Measurements from ENCODE around the gene TMC5. TPM values are rescaled to one million over a fixed set of nuclear protein-coding genes. Genes with fewer than 3 reads are reported as not detected.

The TMC5 gene
- total RNA-seq, 2 experiments from 2014 or later: not detected

DNA sequence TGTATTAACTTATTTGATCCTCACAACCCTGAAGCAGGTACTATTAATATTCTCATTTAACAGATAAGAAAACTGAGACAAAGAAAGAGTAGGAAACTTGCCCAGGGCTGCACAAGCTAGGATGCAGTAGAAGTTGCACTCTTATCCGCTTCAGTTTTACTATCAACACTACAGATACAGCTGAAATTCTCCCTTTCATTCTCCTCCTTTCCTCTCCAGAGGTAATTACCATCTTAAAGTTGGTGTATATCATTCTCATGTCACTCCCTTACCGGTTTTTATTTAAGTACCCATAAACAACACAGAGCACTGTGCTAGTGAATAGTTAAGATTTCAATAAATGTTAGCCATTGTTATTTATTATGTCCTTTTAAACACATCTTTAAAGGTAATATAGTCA is 100.7 kb downstream of the TMC5 start:
- no peak overlapping the region for H3K27ac Mint-ChIP-seq
- H3K4me3 Mint-ChIP-seq: no peak overlapping the region
- ChIA-PET POLR2A (interaction anchor here (0.5 kb wide), 1 partner anchor 37 kb away, joined by 3 read pairs; the partner anchor contains the start of gene VPS35L), CTCF (interaction anchor here (0.7 to 5.6 kb wide), 2 partner anchors 37 to 450 kb away, joined by 3 to 20 read pairs; partner anchors contain the start of gene VPS35L)
- DNase-seq (no peak), ATAC-seq (no peak)
- H3K9me3 Mint-ChIP-seq (ENCODE audit: insufficient read depth): no peaks in the 10 kb centered on the region
- no peaks in the 10 kb centered on the region for H3K27me3 Mint-ChIP-seq (ENCODE audit: low read depth)
- H3K4me1 Mint-ChIP-seq (ENCODE audit: low read depth): peaks cover 53% of the 10 kb centered on the region
- H3K36me3 Mint-ChIP-seq (ENCODE audit: low read depth): peaks cover 27% of the 10 kb centered on the region

DNA sequence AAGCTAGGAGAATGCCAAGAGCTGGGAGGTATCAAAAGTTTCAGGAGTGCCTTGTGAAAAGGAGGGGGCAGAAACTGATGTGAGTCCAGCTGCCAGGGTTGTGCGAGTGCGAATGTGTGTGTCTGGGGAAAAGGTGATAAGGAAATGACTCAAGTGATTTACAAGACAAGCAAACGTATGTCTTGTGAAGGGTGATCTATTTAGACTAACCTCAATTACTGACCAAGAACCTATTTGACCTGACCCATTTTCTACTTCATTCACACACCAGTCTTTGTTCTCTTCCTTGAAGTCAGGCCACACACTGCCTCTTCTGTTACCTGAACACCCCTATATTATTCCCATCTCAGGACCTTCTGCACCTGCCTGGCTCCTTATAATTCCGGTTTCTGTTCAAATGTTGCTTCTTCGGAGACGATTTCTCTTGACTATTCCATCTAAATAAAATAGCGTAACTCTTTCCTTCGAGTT is 103.2 kb downstream of the TMC5 start:
- H3K36me3 Mint-ChIP-seq (ENCODE audit: low read depth): peaks cover 23% of the 10 kb centered on the region
- H3K4me3 Mint-ChIP-seq: peak overlapping the region; percentile 97
- ChIA-PET CTCF (interaction anchor here (1.0 to 5.6 kb wide), 3 partner anchors 18 to 34 kb away, joined by 3 to 25 read pairs (median 20); partner anchors contain the start of gene VPS35L), POLR2A (interaction anchor here (2.2 kb wide), 1 partner anchor 34 kb away, joined by 9 read pairs; the partner anchor contains the start of gene VPS35L)
- peaks cover 59% of the 10 kb centered on the region for H3K4me1 Mint-ChIP-seq (ENCODE audit: low read depth)
- H3K27me3 Mint-ChIP-seq (ENCODE audit: low read depth): no peaks in the 10 kb centered on the region
- DNase-seq: no peak
- no peak for ATAC-seq
- peak overlapping the region; percentile 93 for H3K27ac Mint-ChIP-seq
- H3K9me3 Mint-ChIP-seq (ENCODE audit: insufficient read depth): no peaks in the 10 kb centered on the region

GRCh38 chr16:19521471-19522396 is 104.1 kb downstream of the TMC5 start, which contains the start of gene GDE1:
TSS of gene GDE1 (minus strand) at chr16:19522098. CDS start at chr16:19521964, 134 bp downstream.
- H3K27ac Mint-ChIP-seq: peak within 1 kb of the TSS; percentile 93
- peak; percentile 85 for ATAC-seq
- H3K9me3 Mint-ChIP-seq (ENCODE audit: insufficient read depth): no peaks in the 10 kb centered on the region
- H3K4me1 Mint-ChIP-seq (ENCODE audit: low read depth): peaks cover 58% of the 10 kb centered on the region
- CTCF ChIA-PET: interaction anchor here (1.0 to 5.6 kb wide), 3 partner anchors 19 to 33 kb away, joined by 3 to 25 read pairs (median 20); partner anchors contain the start of gene VPS35L
- peak within 1 kb of the TSS; percentile 97 for H3K4me3 Mint-ChIP-seq
- POLR2A ChIA-PET: interaction anchor here (2.2 kb wide), 1 partner anchor 34 kb away, joined by 9 read pairs; the partner anchor contains the start of gene VPS35L
- peak; percentile 94 for DNase-seq
- H3K27me3 Mint-ChIP-seq (ENCODE audit: low read depth): no peaks in the 10 kb centered on the region
- H3K36me3 Mint-ChIP-seq (ENCODE audit: low read depth): peaks cover 19% of the 10 kb centered on the region

DNA sequence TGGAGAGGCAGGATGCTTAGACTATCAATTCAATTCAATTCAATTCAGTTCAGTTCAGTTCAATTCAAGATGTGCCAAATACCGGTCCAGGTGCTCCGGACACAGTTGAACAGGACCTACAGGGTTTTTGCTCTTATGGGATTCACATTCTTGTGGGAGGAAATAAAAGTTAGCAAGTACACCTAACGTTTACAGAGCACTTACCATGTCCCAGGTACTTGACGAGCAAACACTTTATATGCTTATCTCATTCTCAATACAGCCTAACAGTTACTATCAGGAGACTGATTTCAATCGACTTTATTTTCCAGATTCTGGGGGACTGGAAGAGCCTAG is 104.7 kb downstream of the TMC5 start:
- ChIA-PET CTCF (interaction anchor here (3.4 to 5.6 kb wide), 2 partner anchors 19 to 33 kb away, joined by 20 to 25 read pairs; partner anchors contain the start of gene VPS35L), POLR2A (no interaction called here)
- H3K4me1 Mint-ChIP-seq (ENCODE audit: low read depth): peaks cover 52% of the 10 kb centered on the region
- H3K27me3 Mint-ChIP-seq (ENCODE audit: low read depth): no peaks in the 10 kb centered on the region
- H3K4me3 Mint-ChIP-seq: peak overlapping the region; percentile 97
- H3K9me3 Mint-ChIP-seq (ENCODE audit: insufficient read depth): no peaks in the 10 kb centered on the region
- DNase-seq: no peak
- no peak for ATAC-seq
- peaks cover 14% of the 10 kb centered on the region for H3K36me3 Mint-ChIP-seq (ENCODE audit: low read depth)
- peak overlapping the region; percentile 93 for H3K27ac Mint-ChIP-seq

- Mint-ChIP-seq H3K27me3 (ENCODE audit: low read depth) (no peaks in the 10 kb centered on the region), H3K27ac (no peak overlapping the region), H3K9me3 (ENCODE audit: insufficient read depth) (no peaks in the 10 kb centered on the region), H3K4me3 (peak overlapping the region; percentile 97), H3K4me1 (ENCODE audit: low read depth) (peaks cover 48% of the 10 kb centered on the region), H3K36me3 (ENCODE audit: low read depth) (peaks cover 16% of the 10 kb centered on the region)
- DNase-seq (no peak), ATAC-seq (no peak)
- CTCF ChIA-PET: interaction anchor here (4.3 to 5.6 kb wide), 2 partner anchors 32 to 33 kb away, joined by 20 to 43 read pairs; partner anchors contain the start of gene VPS35L
- POLR2A ChIA-PET: interaction anchor here (0.6 kb wide), 1 partner anchor 20 kb away, joined by 3 read pairs; no protein-coding TSS in a partner anchor
These were observed 105.1 kb downstream of the TMC5 start for GRCh38 chr16:19522760-19523159.

GRCh38 chr16:19523184-19523558 is 105.5 kb downstream of the TMC5 start:
- ATAC-seq (no peak), DNase-seq (peak; percentile 22)
- ChIA-PET POLR2A (interaction anchor here (0.6 to 2.2 kb wide), 3 partner anchors 21 to 32 kb away, joined by 3 to 34 read pairs (median 4); partner anchors contain the start of gene VPS35L), CTCF (interaction anchor here (1.7 to 4.3 kb wide), 3 partner anchors 20 to 456 kb away, joined by 5 to 43 read pairs (median 11); partner anchors contain the start of genes COQ7 and VPS35L)
- Mint-ChIP-seq H3K4me3 (no peak overlapping the region), H3K27me3 (ENCODE audit: low read depth) (no peaks in the 10 kb centered on the region), H3K9me3 (ENCODE audit: insufficient read depth) (no peaks in the 10 kb centered on the region), H3K27ac (no peak overlapping the region), H3K36me3 (ENCODE audit: low read depth) (peaks cover 20% of the 10 kb centered on the region), H3K4me1 (ENCODE audit: low read depth) (peaks cover 46% of the 10 kb centered on the region)

GRCh38 chr16:19523559-19524355 is 106.1 kb downstream of the TMC5 start, which contains the start of gene CCP110:
TSS of gene CCP110 (plus strand) at chr16:19523942. CDS start at chr16:19527882, 3,940 bp downstream.
- H3K27me3 Mint-ChIP-seq (ENCODE audit: low read depth): no peaks in the 10 kb centered on the region

DNA sequence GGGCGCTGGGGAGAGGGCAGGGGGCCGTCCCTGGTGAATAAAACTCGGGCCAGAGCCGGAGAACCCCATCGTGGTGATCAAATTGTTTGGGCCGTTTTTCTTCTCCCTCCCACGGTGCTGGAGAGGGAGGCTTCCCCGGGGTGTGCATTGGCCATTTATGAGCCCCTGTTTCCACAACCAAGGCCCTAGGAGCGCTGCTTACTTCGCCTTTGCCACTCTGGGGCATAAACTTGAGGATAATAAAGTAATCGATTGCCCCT is 106.6 kb downstream of the TMC5 start:
- Mint-ChIP-seq H3K27ac (peak overlapping the region; percentile 95), H3K4me1 (ENCODE audit: low read depth) (peaks cover 39% of the 10 kb centered on the region), H3K36me3 (ENCODE audit: low read depth) (peaks cover 30% of the 10 kb centered on the region), H3K4me3 (peak overlapping the region; percentile 95), H3K9me3 (ENCODE audit: insufficient read depth) (no peaks in the 10 kb centered on the region), H3K27me3 (ENCODE audit: low read depth) (no peaks in the 10 kb centered on the region)
- ChIA-PET CTCF (interaction anchor here (0.7 to 4.3 kb wide), 6 partner anchors 15 to 457 kb away, joined by 3 to 43 read pairs (median 7); partner anchors contain the start of genes COQ7 and VPS35L), POLR2A (interaction anchor here (0.8 to 2.2 kb wide), 7 partner anchors 11 to 723 kb away, joined by 3 to 34 read pairs (median 4); partner anchors contain the start of genes ARL6IP1, COQ7 and VPS35L)
- DNase-seq (peak; percentile 31), ATAC-seq (peak; percentile 2)

More at GRCh38 chr16:19523559-19524355, 106.1 kb downstream of the TMC5 start, which contains the start of gene CCP110:
- DNase-seq (peak; percentile 98), ATAC-seq (peak; percentile 83)
- POLR2A ChIA-PET: interaction anchor here (0.8 to 2.2 kb wide), 7 partner anchors 10 to 722 kb away, joined by 3 to 34 read pairs (median 4); partner anchors contain the start of genes ARL6IP1, COQ7 and VPS35L
- peak within 1 kb of the TSS; percentile 95 for H3K4me3 Mint-ChIP-seq
- peak within 1 kb of the TSS; percentile 95 for H3K27ac Mint-ChIP-seq
- CTCF ChIA-PET: interaction anchor here (0.7 to 4.3 kb wide), 6 partner anchors 15 to 456 kb away, joined by 3 to 43 read pairs (median 7); partner anchors contain the start of genes COQ7 and VPS35L
- H3K36me3 Mint-ChIP-seq (ENCODE audit: low read depth): peaks cover 26% of the 10 kb centered on the region
- H3K4me1 Mint-ChIP-seq (ENCODE audit: low read depth): peaks cover 41% of the 10 kb centered on the region
- no peaks in the 10 kb centered on the region for H3K9me3 Mint-ChIP-seq (ENCODE audit: insufficient read depth)

DNA sequence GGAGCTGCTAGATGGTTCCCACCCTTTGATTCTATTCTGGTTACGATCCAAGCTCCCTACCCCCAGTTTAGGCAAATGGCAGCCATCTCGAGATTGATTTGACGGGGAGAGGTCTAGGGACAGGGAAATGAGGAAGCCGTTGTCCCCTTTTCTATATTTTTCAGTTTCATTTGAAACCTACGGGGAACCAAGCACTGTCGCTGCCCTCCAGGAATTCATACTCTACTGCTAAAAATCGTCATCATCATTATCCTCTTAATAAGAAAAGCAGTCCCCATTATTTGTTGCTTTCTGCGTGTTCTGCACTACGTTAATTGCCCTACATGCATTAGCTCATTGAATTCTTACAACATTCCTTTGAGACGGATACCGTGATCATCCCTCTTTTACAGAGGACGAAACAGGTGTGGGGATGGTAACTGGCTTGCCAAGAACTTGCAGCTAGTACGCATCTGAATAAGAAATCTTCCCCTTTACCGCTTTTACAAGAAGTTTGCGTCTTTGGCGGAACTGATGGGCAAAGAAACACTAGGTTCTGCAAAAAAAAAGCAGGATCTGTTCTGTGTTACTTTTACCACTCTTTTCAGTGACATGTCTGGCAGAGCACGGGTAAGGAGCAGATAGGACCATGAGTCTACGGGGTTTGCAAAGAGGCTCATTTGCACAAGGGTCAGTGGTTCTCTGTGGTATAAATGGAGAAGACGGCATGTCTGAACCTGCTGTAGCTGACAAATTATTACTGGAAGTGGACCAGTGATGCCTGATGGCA is 107.1 kb downstream of the TMC5 start:
- ChIA-PET CTCF (interaction anchor here (0.7 to 4.3 kb wide), 6 partner anchors 15 to 457 kb away, joined by 3 to 43 read pairs (median 7); partner anchors contain the start of genes COQ7 and VPS35L), POLR2A (interaction anchor here (0.8 to 2.2 kb wide), 7 partner anchors 11 to 723 kb away, joined by 3 to 34 read pairs (median 4); partner anchors contain the start of genes ARL6IP1, COQ7 and VPS35L)
- DNase-seq: no peak
- Mint-ChIP-seq H3K4me1 (ENCODE audit: low read depth) (peaks cover 35% of the 10 kb centered on the region), H3K27me3 (ENCODE audit: low read depth) (no peaks in the 10 kb centered on the region), H3K36me3 (ENCODE audit: low read depth) (peaks cover 32% of the 10 kb centered on the region), H3K4me3 (peak overlapping the region; percentile 95), H3K9me3 (ENCODE audit: insufficient read depth) (no peaks in the 10 kb centered on the region), H3K27ac (peak overlapping the region; percentile 95)
- no peak for ATAC-seq

DNA sequence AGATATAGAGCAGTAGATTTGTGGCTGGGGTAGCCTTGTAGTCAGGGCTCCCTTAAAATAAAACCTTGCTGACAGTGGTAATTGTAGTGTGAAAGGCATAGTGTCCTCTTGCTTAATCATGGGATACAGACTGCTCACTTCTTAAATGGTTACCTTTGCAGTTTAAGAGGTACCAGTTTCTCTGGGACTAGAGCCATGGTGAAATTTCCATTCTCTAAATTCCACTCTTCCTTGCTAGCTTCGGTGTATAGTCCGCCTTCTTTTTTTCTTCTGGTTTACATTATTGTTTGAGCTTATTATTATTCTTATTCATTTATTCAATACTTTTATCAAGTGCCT is 107.7 kb downstream of the TMC5 start:
- Mint-ChIP-seq H3K36me3 (ENCODE audit: low read depth) (peaks cover 33% of the 10 kb centered on the region), H3K9me3 (ENCODE audit: insufficient read depth) (no peaks in the 10 kb centered on the region), H3K27me3 (ENCODE audit: low read depth) (no peaks in the 10 kb centered on the region), H3K4me3 (peak overlapping the region; percentile 95), H3K4me1 (ENCODE audit: low read depth) (peaks cover 32% of the 10 kb centered on the region), H3K27ac (peak overlapping the region; percentile 95)
- DNase-seq (no peak), ATAC-seq (no peak)
- POLR2A ChIA-PET: interaction anchor here (1.8 to 2.2 kb wide), 2 partner anchors 12 to 30 kb away, joined by 5 to 34 read pairs; partner anchors contain the start of gene VPS35L
- CTCF ChIA-PET: interaction anchor here (3.1 to 4.3 kb wide), 2 partner anchors 23 to 30 kb away, joined by 11 to 43 read pairs; partner anchors contain the start of gene VPS35L
